ENCODE data around the gene SLC39A13.

SLC39A13 gene

GRCh38 chr11:47433157-47433556 lies 24.8 kb downstream of the SLC39A13 start:
- no peak for DNase-seq

DNA sequence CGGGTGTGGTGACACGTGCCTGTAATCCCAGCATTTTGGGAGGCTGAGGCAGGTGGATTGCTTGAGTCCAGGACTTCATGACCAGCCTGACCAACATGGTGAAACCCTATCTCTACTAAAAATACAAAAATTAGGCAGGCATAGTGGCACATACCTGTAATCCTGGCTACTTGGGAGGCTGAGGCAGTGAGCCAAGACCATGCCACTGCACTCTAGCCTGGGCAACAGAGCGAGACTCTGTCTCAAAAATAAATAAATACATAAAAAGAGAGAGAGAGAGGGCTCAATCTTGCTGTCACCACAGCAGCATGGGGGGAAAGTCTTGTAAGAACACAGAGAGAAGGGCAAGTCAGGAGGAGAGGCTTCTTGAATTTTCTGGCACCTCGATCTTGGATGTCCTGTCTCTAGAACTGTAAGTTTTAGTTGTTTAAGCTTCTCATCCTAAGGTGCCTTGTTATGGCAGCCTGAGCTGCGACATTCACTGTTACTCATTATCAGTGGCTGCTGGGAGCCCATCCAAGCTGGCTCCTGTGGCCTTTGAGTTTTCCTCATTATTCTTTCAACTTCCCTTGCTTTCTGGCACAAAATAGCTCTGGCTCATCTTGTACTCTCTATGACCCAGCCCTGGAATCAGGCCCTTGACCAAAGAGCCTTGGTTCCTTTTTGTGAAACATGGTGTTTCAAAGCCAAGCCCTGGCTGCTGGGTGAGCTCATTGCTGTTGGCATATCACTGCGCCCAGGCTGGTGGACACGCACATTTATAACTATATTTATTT lies 25.8 kb downstream of the SLC39A13 start:
- DNase-seq, result no peak

DNA sequence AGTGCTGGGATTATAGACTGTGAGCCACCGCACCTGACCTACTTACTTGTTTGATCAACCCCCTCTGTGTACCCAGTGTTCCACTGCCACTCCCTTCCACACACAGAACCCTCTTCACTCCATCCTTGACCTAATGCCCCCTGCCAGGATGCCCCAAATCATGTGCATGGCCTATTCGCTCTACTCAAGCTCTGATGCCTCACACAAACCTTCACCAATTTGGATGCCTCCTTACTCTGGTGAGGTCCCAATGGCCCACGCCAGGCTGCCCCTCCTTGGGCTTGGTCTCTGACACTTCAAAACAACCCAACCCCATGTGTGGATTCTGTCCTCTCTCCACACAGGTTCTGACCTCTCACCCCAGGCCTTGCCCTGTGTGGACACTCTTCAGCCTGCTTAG lies 27.3 kb downstream of the SLC39A13 start:
- no peak for DNase-seq

DNA sequence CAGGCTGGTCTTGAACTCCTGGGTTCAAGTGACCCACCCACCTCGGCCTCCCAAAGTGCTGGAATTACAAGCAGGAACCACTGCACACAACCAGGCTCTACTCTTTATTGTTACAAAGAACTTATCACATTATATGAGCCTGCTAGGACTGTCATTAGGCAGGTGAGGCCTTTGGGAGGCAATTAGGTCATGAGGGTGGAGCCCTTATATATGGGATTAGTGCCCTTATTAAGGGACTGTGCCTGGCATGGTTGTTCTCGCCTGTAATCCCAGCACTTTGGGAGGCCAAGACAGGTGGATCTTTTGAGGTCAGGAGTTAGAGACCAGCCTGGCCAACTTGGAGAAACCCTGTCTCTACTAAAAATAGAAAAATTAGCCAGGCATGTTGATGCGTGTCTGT lies 28.3 kb downstream of the SLC39A13 start:
- DNase-seq, result no peak

DNA sequence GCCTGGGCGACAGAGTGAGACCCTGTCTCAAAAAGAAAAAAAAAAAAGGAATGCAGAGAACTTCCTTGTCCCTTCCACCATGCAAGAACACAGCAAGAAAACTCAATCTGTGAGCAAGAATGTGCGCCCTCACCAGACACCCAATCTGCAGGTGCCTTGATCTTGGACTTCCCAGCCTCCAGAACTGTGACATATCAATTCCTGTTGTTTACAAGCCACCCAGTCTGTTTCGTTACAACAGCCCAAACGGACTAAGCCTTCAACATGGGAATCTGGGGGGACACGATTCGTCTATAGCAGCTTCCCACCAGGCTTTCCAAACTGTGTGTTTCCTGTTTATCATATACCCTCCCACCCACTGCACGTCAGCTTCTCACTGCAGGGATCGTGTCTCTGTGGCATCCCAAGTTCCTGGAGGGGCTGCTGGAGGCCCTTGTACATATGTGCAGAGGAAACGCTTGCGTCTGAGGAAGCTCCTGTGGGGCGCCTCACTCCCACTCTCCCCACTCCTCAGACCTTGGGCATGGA lies 28.9 kb downstream of the SLC39A13 start:
- no peak for DNase-seq

DNA sequence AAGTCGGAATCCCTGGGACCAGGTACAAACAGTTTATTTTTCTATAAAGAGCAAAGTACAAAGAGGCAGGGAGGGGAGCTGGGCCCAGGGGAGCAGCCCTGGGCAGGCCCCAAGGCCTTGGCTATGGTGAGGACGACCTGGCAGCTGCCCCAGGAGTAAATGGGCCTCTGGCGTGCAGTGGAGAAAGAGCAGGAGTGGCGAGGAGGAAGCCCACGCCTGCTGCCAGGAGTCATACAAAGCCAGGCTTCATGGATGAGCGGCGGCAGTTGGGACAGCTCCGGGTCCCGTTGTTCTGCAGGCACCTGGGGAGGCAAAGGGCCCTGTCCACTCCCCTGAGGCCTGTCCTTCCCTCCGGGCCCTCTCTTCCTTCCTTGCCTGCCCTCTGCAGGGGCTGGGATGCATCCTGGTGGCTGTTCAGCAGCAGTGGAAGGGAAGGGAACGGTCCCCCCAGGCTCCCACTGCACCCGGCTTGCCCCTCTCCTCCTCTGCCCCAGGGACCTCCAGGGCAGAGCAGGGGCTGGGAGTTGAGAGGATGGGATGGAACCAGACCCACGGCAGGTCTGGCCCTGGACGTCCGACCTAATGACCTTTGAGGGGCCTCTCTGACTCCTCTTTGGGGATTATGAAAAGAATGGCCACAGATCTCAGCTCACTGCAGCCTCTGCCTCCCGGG lies 29.5 kb downstream of the SLC39A13 start:
- no peak for DNase-seq

DNA sequence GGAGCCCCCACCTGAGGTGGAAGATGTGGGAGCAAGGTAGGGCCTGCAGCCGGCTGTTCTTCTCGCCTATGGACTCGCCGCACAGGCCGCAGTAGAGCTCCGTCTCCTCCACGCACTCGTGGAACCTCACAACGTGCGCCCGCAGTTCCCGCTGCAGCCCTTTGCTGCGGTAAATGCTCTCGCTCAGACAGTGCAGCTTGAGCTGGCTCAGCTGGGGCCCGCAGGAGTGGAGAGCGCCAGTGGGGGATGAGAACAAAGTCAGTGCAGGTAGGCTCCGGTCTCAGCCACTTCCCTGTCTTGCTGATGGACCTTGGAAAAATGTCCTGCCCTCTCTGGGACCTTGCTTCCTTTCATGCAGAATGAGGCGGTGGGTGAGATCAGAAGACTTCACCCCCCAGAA lies 30.3 kb downstream of the SLC39A13 start:
- no peak for DNase-seq

DNA sequence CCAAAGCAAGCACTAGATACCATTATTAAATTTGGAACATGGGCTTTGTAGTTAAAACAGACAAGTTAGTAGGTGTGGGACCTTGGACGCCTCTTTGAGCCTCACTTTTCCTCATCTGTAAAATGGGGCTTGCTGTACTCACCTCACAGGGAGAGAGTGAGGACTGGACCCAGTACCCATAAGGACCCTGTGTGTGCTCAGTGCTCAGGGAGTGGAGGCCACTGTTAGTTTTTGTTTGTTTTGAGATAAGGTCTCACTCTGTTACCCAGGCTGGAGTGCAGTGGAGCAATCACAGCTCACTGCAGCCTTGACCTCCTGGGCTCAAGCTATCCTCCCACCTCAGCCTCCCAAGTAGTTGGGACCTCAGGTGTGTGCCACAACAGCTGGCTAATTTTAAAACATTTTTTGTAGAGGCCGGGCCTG lies 31.7 kb downstream of the SLC39A13 start:
- DNase-seq, result no peak

- no peak for DNase-seq
These were observed 33.0 kb downstream of the SLC39A13 start for GRCh38 chr11:47441421-47441820.

DNA sequence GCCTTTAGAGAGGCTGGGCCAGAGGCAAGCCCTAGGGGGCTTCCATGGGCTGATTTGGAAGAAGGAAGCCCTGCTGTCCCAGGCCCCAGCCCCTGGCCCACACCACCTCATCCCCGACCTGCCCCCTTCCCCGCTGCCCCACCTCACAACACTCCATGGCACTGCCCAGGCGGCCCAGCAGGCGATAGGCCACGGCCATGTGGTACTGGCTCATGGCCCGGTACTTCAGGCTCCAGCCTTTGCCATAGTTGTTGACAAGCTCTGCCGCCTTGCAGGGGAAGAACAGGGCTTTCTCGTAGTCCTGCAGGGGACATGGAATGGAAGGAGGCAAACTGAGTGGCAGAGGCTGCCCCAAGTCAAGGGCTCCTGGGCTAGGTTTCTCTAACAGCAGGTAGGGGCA lies 34.1 kb downstream of the SLC39A13 start:
- DNase-seq, result no peak

GRCh38 chr11:47443028-47443700 lies 34.8 kb downstream of the SLC39A13 start:
- no peak for DNase-seq

GRCh38 chr11:47443817-47444216 lies 35.4 kb downstream of the SLC39A13 start:
- no peak for DNase-seq

GRCh38 chr11:47445840-47446239 lies 37.5 kb downstream of the SLC39A13 start:
- DNase-seq, result no peak

- DNase-seq, result no peak
These were observed 38.4 kb downstream of the SLC39A13 start for GRCh38 chr11:47446833-47447232.

DNA sequence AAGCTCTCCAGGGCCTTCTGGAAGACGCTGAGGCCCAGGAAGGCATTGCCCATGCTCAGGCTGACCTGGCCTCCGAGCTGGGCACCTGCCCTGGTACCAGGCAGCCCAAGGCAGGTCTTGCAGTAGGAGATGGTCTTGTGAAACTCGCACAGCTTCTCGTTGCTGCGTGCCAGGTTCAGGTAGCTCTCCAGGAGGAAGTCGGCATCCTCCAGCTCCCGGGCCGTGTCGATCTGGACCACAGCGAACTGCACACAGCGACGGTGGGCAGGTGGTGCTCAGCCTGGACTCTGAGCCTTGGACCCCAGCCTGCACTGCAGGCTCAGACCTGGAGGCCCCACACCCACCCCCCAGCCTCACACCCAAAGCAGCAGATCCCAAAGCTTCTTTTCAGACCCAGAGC lies 39.5 kb downstream of the SLC39A13 start:
- DNase-seq, result no peak

DNA sequence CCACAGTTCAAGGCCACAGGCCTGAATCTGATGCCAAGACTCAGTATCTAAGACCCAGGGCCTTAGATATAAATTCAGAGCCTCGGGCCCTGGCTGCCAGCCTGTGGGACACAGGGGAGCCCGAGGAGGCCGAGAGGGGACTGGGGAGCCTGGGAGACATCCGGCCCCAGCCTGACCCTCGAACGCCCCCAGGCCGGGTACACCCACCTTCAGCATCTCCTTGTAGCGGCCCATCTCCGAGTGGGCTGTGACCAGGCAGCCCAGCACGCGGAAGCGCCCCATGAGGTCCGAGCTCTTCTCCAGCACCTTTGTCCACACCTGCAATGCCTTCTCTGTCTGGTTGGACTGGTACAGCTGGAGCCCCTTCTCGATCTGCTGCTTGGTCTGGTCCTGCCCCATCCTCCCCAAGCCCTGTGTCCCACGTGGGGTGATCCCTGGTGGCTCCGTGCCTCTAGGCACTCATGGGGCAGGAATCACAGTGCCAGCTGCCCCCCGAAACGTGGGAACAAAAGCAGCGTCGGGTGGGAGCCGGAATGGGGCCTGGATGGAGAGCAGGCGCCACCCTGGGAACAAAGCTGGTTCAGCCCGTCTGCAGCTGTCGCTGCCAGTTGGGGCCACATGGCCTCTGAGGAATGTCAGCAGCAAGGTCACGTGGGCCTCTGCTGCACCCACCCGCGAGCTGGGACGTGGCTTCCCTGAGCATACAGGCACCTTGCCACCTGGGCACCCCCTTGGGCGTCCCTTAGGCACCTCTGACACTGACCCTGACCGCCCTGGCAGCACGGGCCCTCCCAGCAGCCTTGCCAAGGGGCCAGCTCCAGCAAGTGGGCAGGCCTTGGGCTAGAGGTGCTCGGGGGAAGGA lies 40.4 kb downstream of the SLC39A13 start, which contains the start of gene RAPSN:
Gene RAPSN (minus strand): TSS at position 571 of the 862 bp plus-strand sequence. CDS start 172 bp downstream, at position 399.
- DNase-seq, result no peak

DNA sequence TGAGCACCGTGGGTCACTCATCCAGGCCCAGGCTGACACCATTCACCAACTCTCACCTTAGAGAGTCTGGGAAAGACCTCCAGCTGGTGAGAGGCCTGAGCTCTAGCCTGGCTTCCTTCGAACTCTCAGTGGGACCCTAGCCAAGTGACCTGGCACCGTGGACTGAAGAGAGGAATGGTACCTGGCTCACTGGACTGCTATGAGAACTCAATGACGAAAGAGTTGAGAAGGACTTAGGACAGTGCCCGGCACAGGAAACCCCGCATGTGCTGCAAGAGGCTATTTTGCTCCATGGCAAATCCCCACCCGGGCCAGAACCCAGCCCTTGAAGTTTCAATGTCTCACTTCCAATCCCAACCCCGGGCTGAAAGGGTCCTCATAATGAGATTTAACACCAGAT lies 41.2 kb downstream of the SLC39A13 start:
- DNase-seq, result no peak

GRCh38 chr11:47451436-47451835 lies 43.0 kb downstream of the SLC39A13 start:
- no peak for DNase-seq

DNA sequence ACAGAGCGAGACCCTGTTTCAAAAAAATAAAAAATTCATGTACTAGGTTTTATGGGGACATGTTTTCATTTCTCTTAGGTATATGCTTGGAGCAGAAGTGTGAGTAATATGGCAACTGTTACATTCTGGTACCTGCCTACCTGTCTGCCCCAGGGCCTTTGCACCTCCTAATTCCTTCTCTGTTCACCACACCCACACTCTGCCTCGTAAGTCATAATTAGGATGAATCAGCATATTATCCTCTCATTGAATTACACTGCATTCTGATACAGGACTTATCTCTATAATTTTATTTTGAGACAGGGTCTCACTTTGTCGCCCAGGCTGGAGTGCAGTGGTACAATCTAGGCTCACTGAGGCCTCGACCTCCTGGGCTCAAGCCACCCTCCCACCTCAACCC lies 43.6 kb downstream of the SLC39A13 start:
- DNase-seq, result no peak

DNA sequence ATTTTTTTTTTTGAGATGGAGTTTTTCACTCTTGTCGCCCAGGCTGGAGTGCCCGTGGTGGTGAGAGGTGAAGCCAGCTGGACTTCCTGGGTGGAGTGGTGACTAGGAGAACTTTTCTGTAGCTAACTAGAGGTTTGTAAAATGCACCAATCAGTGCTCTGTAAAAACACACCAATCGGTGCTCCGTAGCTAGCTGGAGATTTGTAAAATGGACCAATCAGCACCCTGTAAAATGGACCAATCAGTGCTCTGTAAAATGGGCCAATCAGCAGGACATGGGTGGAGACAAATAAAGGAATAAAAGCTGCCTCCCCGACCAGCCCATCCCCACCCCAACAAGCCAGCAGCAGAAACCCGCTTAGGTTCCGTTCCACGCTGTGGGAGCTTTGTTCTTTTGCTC lies 45.0 kb downstream of the SLC39A13 start:
- DNase-seq, result no peak

DNA sequence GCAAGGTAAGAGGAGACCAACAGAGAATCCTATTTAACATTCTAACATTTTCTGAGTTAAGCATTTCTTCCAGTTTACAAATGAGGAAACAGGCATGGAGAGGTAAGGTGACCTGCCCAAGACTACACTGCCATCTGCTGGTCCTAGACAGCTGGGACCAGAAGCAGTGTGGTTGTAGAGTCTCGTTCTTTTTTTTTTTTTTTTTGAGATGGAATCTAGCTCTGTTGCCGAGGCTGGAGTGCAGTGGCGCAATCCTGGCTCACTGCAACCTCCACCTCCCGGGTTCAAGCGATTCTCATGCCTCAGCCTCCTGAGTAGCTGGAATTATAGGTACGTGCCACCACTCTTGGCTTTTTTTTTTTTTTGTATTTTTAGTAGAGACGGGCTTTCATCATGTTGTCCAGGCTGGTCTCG lies 45.9 kb downstream of the SLC39A13 start:
- DNase-seq, result peak; percentile 53

GRCh38 chr11:47460571-47461235 lies 52.3 kb downstream of the SLC39A13 start:
- DNase-seq, result no peak
